ENCODE results near the gene PTPRK. TPM values are rescaled to one million over a fixed set of nuclear protein-coding genes. Genes with fewer than 3 reads are reported as not detected.

The PTPRK gene
- total and polyA plus RNA-seq, 10 of the 15 experiments (the other 5 are each of a cell fraction or from before 2014, with no cell fraction given), result 0.23 to 1.9 (median 0.55) TPM

- H4K20me1 ChIP-seq (ENCODE audit: control insufficient read depth, insufficient read depth), result no peaks in the 10 kb centered on the region
- RAD21 ChIA-PET (ENCODE audit: unreplicated experiment), result no interaction called here
- no peak overlapping the region for H3K4me2 ChIP-seq (ENCODE audit: control insufficient read depth, insufficient read depth)
- SMC1A ChIA-PET (ENCODE audit: uncharacterized antibody, unreplicated experiment), result interaction anchor here (0.7 kb wide), 1 partner anchor 354 kb away, joined by 3 read pairs; no protein-coding TSS in a partner anchor
- no peaks in the 10 kb centered on the region for H3K27me3 ChIP-seq (replicated peaks in 1 of 2; ENCODE audit: control insufficient read depth in 2 of 2, insufficient read depth in 2 of 2, low read length in 1 of 2)
- no peak for DNase-seq (ENCODE audit: low read depth, low spot score)
- no peaks in the 10 kb centered on the region for H3K79me2 ChIP-seq (ENCODE audit: control insufficient read depth, insufficient read depth, low read length)
- CTCF ChIA-PET, result no interaction called here
- intact Hi-C loops (cut with micrococcal nuclease; ENCODE audit: unreplicated experiment) (no loop called here), in situ Hi-C loops (cut with MboI) (no loop called here)
- no peaks in the 10 kb centered on the region for H3K4me1 ChIP-seq (ENCODE audit: control insufficient read depth, insufficient read depth, low read length)
- no peak overlapping the region for H2AFZ ChIP-seq (ENCODE audit: control insufficient read depth, low read depth, low read length)
- H3K4me3 ChIP-seq, result no peak overlapping the region
- WGBS (ENCODE audit: insufficient coverage, insufficient replicate concordance, low lambda C conversion rate, missing lambda C conversion rate), result 3% methylated on average over 5 of the region's 5 CpGs
- H3K9ac ChIP-seq (ENCODE audit: control insufficient read depth, insufficient read depth, low read length), result no peak overlapping the region
- H3K9me3 ChIP-seq (replicated peaks; ENCODE audit: control insufficient read depth, insufficient read depth, low read length), result no peaks in the 10 kb centered on the region
- H3K27ac ChIP-seq (ENCODE audit: control insufficient read depth, insufficient read depth), result no peak overlapping the region
- no peak for ATAC-seq
- H3K36me3 ChIP-seq (ENCODE audit: control insufficient read depth in 2 of 2, insufficient read depth in 2 of 2, low read length in 1 of 2), result no peaks in the 10 kb centered on the region
- FAIRE-seq, result no peak
- POLR2A ChIA-PET, result no interaction called here
- no TSS peak for BruUV-seq (replicated peaks)
- TF ChIP-seq EED (IDR thresholded peaks at IDR 0.05; ENCODE audit: low read depth) (no peak), ELK1 (IDR thresholded peaks at IDR 0.05; ENCODE audit: low read depth, low read length) (no peak), NR2C1 (IDR thresholded peaks at IDR 0.05) (no peak), RB1 (IDR thresholded peaks at IDR 0.05; ENCODE audit: borderline replicate concordance) (no peak), NFYB (IDR thresholded peaks at IDR 0.05; ENCODE audit: insufficient read depth, low read depth, low read length) (no peak), CHD1 (IDR thresholded peaks at IDR 0.05; ENCODE audit: low read depth, low read length) (no peak), HDAC6 (IDR thresholded peaks at IDR 0.05; ENCODE audit: unreplicated experiment) (no peak), GATAD2B (conservative IDR thresholded peaks at IDR 0.05; ENCODE audit: low read depth) (no peak), MXI1 (IDR thresholded peaks at IDR 0.05; ENCODE audit: low read depth, low read length) (no peak), ZBED1 (IDR thresholded peaks at IDR 0.05; ENCODE audit: borderline replicate concordance) (no peak), PBX3 (IDR thresholded peaks at IDR 0.05; ENCODE audit: insufficient replicate concordance, low read depth, low read length) (no peak), DPF2 (IDR thresholded peaks at IDR 0.05) (no peak), EGR1 (IDR thresholded peaks at IDR 0.05; ENCODE audit: borderline replicate concordance in 1 of 2, low read depth in 2 of 2, low read length in 2 of 2) (no peak), ZNF217 (IDR thresholded peaks at IDR 0.05) (no peak)
- TF ChIP-seq, protein P1, sequence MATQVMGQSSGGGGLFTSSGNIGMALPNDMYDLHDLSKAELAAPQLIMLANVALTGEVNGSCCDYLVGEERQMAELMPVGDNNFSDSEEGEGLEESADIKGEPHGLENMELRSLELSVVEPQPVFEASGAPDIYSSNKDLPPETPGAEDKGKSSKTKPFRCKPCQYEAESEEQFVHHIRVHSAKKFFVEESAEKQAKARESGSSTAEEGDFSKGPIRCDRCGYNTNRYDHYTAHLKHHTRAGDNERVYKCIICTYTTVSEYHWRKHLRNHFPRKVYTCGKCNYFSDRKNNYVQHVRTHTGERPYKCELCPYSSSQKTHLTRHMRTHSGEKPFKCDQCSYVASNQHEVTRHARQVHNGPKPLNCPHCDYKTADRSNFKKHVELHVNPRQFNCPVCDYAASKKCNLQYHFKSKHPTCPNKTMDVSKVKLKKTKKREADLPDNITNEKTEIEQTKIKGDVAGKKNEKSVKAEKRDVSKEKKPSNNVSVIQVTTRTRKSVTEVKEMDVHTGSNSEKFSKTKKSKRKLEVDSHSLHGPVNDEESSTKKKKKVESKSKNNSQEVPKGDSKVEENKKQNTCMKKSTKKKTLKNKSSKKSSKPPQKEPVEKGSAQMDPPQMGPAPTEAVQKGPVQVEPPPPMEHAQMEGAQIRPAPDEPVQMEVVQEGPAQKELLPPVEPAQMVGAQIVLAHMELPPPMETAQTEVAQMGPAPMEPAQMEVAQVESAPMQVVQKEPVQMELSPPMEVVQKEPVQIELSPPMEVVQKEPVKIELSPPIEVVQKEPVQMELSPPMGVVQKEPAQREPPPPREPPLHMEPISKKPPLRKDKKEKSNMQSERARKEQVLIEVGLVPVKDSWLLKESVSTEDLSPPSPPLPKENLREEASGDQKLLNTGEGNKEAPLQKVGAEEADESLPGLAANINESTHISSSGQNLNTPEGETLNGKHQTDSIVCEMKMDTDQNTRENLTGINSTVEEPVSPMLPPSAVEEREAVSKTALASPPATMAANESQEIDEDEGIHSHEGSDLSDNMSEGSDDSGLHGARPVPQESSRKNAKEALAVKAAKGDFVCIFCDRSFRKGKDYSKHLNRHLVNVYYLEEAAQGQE (IDR thresholded peaks at IDR 0.05; ENCODE audit: low read depth, low read length), result no peak
- TF ChIP-seq, protein P2, sequence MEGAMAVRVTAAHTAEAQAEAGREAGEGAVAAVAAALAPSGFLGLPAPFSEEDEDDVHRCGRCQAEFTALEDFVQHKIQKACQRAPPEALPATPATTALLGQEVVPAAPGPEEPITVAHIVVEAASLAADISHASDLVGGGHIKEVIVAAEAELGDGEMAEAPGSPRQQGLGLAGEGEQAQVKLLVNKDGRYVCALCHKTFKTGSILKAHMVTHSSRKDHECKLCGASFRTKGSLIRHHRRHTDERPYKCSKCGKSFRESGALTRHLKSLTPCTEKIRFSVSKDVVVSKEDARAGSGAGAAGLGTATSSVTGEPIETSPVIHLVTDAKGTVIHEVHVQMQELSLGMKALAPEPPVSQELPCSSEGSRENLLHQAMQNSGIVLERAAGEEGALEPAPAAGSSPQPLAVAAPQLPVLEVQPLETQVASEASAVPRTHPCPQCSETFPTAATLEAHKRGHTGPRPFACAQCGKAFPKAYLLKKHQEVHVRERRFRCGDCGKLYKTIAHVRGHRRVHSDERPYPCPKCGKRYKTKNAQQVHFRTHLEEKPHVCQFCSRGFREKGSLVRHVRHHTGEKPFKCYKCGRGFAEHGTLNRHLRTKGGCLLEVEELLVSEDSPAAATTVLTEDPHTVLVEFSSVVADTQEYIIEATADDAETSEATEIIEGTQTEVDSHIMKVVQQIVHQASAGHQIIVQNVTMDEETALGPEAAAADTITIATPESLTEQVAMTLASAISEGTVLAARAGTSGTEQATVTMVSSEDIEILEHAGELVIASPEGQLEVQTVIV (IDR thresholded peaks at IDR 0.05; ENCODE audit: borderline replicate concordance, partially characterized antibody), result no peak
Measured at GRCh38 chr6:128483472-128484135, 36.8 kb downstream of the PTPRK start.

All from GM12878 (cell line).